Stimulated activated CD8-positive, alpha-beta memory T cell treated with anti-CD3 and anti-CD28 coated beads, Interleukin-7, amount 100 ng/mL, for 48 hours (primary cell): ENCODE measurements around the gene MUC13.
A peak's percentile ranks its signal among the peaks of the same experiment; 100 is the strongest.

Source experiments
- DNase-seq, 2 donors: peaks; one replicate each; pipeline ENCODE4 v3.0.0-alpha.2; 2020; ENCODE audit warnings: low read depth in 1 of 2; ENCODE audit errors: extremely low read depth in 1 of 2

MUC13 gene

GRCh38 chr3:124950026-124950425 is 15.5 kb upstream of the MUC13 start:
- no peak for DNase-seq

- no peak for DNase-seq
These were observed 8.1 kb upstream of the MUC13 start for GRCh38 chr3:124942613-124943012.

- no peak for DNase-seq
These were observed 7.2 kb upstream of the MUC13 start for GRCh38 chr3:124941771-124942170.

GRCh38 chr3:124939661-124940060 is 5.1 kb upstream of the MUC13 start:
- DNase-seq: no peak

GRCh38 chr3:124938896-124939295 is 4.3 kb upstream of the MUC13 start:
- DNase-seq: no peak

- DNase-seq: no peak
These were observed 2.5 kb upstream of the MUC13 start for GRCh38 chr3:124937049-124937448.

- DNase-seq: no peak
These were observed 1.4 kb upstream of the MUC13 start for GRCh38 chr3:124935794-124936542.

- DNase-seq: no peak
These were observed 713 bp upstream of the MUC13 start for GRCh38 chr3:124935264-124935663.

- peak; percentile 8 to 32 for DNase-seq
These were observed 6.0 kb downstream of the MUC13 start for GRCh38 chr3:124928333-124929202.

- DNase-seq: no peak
These were observed 6.9 kb downstream of the MUC13 start for GRCh38 chr3:124927574-124928045.

GRCh38 chr3:124926426-124927101 is 8.0 kb downstream of the MUC13 start:
- DNase-seq: no peak

GRCh38 chr3:124924741-124925140 is 9.8 kb downstream of the MUC13 start:
- no peak for DNase-seq

GRCh38 chr3:124923833-124924232 is 10.7 kb downstream of the MUC13 start:
- DNase-seq: no peak

GRCh38 chr3:124920718-124921117 is 13.8 kb downstream of the MUC13 start:
- no peak for DNase-seq

GRCh38 chr3:124919756-124920155 is 14.8 kb downstream of the MUC13 start:
- no peak for DNase-seq

GRCh38 chr3:124918524-124918923 is 16.0 kb downstream of the MUC13 start:
- no peak for DNase-seq

- no peak for DNase-seq
These were observed 17.6 kb downstream of the MUC13 start for GRCh38 chr3:124916837-124917409.

- no peak for DNase-seq
These were observed 19.3 kb downstream of the MUC13 start for GRCh38 chr3:124915254-124915653.

GRCh38 chr3:124907957-124908356 is 26.6 kb downstream of the MUC13 start:
- DNase-seq: no peak

- no peak for DNase-seq
These were observed 29.6 kb downstream of the MUC13 start for GRCh38 chr3:124904835-124905492.
